Gastroesophageal sphincter (tissue), 4 donors: Measurements from ENCODE around the gene ZNF518B. TPM values are rescaled to one million over a fixed set of nuclear protein-coding genes. Genes with fewer than 3 reads are reported as not detected.
A peak's percentile ranks its signal among the peaks of the same experiment; 100 is the strongest.

Experiments used
- ATAC-seq: fragments of 150-250 bp; one replicate; pipeline ENCODE4 v1.9.1; 2016; ENCODE audit warnings: mild to moderate bottlenecking, moderate library complexity
- H3K27ac ChIP-seq, 4 donors: fragments of 200-600 bp; sonication (generic) in 3 of 4; 1 replicate in 3 of 4; 2 replicates in 1 of 4; pipeline ENCODE4 v1.5.1; 2016 to 2019
- H3K27me3 ChIP-seq: fragments of 200-600 bp; sonication (generic); one replicate; pipeline ENCODE4 v1.5.1; 2019
- H3K36me3 ChIP-seq, 2 donors: fragments of 200-600 bp; sonication (generic); one replicate each; pipeline ENCODE4 v1.5.1; 2019; ENCODE audit warnings: control low read depth in 1 of 2
- H3K4me1 ChIP-seq, 3 donors: fragments of 200-600 bp; sonication (generic); 1 replicate in 2 of 3; 2 replicates in 1 of 3; pipeline ENCODE4 v1.5.1; 2016 to 2019; ENCODE audit warnings: control low read depth in 2 of 3
- H3K4me3 ChIP-seq, 2 donors: fragments of 200-600 bp; sonication (generic); one replicate each; pipeline ENCODE4 v1.5.1; 2019; ENCODE audit warnings: mild to moderate bottlenecking in 1 of 2, moderate library complexity in 1 of 2
- H3K9me3 ChIP-seq, 3 donors: fragments of 200-600 bp; sonication (generic); one replicate each; pipeline ENCODE4 v1.5.1; 2017 to 2019; ENCODE audit warnings: control low read depth in 2 of 3
- EP300 ChIP-seq: sonication (generic); formaldehyde crosslinking; IDR thresholded peaks from one replicate; pipeline ENCODE4 v1.6.1; 2017; ENCODE audit warnings: antibody characterized with exemption, mild to moderate bottlenecking
- POLR2A ChIP-seq, 2 donors: fragments of 450-650 bp; IDR thresholded peaks; one replicate each; pipeline ENCODE4 v1.6.1; 2017; ENCODE audit warnings: antibody characterized with exemption in 2 of 2, mild to moderate bottlenecking in 2 of 2, moderate library complexity in 1 of 2
- POLR2AphosphoS5 ChIP-seq: sonication (generic); formaldehyde crosslinking; IDR thresholded peaks from one replicate; pipeline ENCODE4 v1.6.1; 2017; ENCODE audit warnings: antibody characterized with exemption
- WGBS, 2 donors: methylation state at CpG; one replicate each; pipeline ENCODE4 v1.1.5; 2018; ENCODE audit warnings: low coverage in 1 of 2; 5-methylcytosine and 5-hydroxymethylcytosine counted together
- total RNA-seq, 4 donors: library from RNA; depleted of rRNA; stranded (reverse); fragments of >200 nt; gene quantifications; one replicate each; pipeline ENCODE4 v1.1.0, GENCODE V29; 2016
- TF ChIP-seq, protein P1 (sequence below), 4 experiments: fragments of 200-600 bp in 2 of 4; fragments of 450-650 bp in 2 of 4; sonication (generic) in 1 of 4; IDR thresholded peaks; one replicate each; pipeline ENCODE4 v1.5.1; 2017 to 2019; ENCODE audit warnings: antibody characterized with exemption in 4 of 4, mild to moderate bottlenecking in 2 of 4, moderate library complexity in 2 of 4

The ZNF518B gene, protein sequence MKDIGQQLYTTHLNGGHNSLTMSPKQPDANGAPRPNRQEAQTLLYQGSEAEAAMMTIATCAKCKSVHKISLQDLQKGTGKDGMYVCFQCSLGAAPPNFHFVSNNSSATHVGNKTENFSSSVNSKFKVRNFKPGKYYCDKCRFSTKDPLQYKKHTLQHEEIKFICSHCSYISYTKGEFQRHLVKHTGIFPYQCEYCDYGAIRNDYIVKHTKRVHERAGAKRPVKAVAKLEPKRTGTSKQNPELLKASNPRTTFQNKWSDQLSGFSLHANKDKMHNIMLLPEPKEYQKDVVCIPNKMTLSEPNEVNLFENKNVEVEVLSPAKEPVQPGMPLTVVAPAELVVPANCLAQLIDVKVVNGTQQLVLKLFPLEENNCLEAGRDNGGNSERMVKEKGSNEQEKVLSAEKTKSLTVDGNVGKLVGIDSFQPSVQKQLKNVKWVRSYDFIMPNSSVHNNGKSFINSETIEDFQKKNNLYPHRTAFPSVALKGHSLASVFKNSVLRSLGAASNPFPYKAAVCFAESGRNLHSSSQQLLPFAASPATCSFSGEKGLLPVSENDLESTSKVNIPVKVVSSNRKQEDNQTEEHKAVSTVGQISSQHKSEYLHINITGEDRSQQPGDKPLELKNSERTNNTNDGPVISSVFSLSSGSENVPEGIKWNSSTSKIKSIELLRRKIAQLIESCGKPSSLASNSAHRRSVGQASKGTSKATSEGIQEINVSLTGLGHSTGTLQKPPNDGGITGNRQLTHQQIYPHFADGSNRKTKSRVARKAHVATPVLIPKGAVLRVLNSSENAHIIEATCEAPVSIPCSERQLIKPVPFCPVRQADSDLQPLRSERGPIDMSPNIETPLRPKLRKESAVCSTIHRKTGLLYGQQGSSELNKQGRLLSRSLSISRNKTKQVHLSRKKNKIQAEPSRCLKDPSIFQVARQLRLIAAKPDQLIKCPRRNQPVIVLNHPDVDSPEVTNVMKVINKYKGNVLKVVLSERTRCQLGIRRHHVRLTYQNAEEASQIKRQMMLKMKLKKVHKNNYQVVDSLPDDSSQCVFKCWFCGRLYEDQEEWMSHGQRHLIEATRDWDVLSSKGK
- total RNA-seq: 10 to 100 TPM; 28.7 to 36.5 (median 32.8) TPM

DNA sequence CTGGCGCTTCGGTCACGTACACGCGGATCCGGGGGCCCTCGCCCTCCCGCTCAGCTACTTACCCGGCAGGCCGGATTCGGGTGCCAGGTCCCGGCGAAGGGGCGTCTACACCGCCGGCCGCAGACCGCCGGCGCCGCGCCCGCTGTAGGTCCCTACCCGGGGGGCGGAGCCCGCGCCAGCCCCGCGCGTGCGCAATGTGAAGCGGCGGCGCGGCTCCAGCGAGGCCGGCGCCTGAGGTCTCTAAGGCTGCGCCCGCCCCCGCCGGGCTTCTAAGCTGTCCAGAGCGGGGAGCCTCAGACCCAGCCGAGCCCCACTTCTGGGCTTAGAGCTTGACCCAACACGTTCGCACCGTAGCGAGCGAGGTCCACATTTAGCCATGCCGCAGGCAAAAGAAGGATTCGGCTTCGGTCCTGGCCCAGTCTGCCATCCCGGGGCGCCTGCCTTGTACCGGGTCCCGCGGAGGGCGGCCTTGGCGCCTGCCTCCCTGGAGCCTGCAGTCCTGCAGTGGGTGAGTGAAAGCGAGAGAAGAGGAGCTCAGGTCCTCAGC lies at the start of gene ZNF518B:
Gene ZNF518B (minus strand): TSS at position 172 of the 547 bp plus-strand sequence. CDS start 11,098 bp downstream, outside the sequence.
- peaks cover 0 to 10% (median 0%) of the 10 kb centered on the region in 3 donors for H3K9me3 ChIP-seq
- peak in 1 of 2 donors; percentile 39 for TF ChIP-seq POLR2A (IDR thresholded peaks at IDR 0.05)
- TF ChIP-seq, protein P1, sequence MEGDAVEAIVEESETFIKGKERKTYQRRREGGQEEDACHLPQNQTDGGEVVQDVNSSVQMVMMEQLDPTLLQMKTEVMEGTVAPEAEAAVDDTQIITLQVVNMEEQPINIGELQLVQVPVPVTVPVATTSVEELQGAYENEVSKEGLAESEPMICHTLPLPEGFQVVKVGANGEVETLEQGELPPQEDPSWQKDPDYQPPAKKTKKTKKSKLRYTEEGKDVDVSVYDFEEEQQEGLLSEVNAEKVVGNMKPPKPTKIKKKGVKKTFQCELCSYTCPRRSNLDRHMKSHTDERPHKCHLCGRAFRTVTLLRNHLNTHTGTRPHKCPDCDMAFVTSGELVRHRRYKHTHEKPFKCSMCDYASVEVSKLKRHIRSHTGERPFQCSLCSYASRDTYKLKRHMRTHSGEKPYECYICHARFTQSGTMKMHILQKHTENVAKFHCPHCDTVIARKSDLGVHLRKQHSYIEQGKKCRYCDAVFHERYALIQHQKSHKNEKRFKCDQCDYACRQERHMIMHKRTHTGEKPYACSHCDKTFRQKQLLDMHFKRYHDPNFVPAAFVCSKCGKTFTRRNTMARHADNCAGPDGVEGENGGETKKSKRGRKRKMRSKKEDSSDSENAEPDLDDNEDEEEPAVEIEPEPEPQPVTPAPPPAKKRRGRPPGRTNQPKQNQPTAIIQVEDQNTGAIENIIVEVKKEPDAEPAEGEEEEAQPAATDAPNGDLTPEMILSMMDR (IDR thresholded peaks at IDR 0.05): peak in 1 of 4 experiments; percentile 22
- no peak for TF ChIP-seq EP300
- 0 to 29% methylated on average over 1 of the region's 60 CpGs for WGBS, 2 donors
- peaks cover 0 to 31% (median 0%) of the 10 kb centered on the region in 3 donors for H3K4me1 ChIP-seq
- ATAC-seq: peak; percentile 84
- H3K27me3 ChIP-seq: peaks cover 30% of the 10 kb centered on the region
- peak within 1 kb of the TSS; percentile 55 to 73 for H3K4me3 ChIP-seq
- H3K27ac ChIP-seq: peak within 1 kb of the TSS in 3 of 4 donors; percentile 71 to 83 (median 75)
- H3K36me3 ChIP-seq: peaks cover 0 to 26% of the 10 kb centered on the region in 2 donors

DNA sequence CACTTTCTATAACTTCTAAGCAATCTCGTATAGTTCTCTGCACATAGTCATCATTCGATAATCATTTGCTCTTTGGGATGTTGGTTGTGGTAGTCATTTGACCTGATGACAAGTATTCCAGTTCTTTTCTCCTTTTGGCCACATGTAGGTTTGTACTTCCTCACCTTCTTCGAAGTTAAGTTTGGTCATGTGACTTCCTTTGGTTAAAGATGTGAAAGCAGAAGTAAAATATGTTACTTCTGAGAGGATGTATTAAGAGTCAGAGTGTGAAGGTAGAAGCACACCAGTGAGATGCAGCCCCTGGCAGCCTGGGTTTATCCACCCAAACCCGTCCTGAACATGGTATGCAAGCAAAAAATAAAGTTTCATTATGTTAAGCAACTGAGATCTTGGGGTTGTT lies 48.9 kb upstream of the ZNF518B start:
- Histone ChIP-seq H3K9me3 (no peaks in the 10 kb centered on the region), H3K27me3 (no peaks in the 10 kb centered on the region), H3K27ac (no peak overlapping the region), H3K4me3 (no peak overlapping the region), H3K36me3 (no peaks in the 10 kb centered on the region), H3K4me1 (no peaks in the 10 kb centered on the region)
- 90 to 100% methylated on average over 1 to 4 of the region's 4 CpGs for WGBS, 2 donors
- TF ChIP-seq POLR2AphosphoS5: no peak
- TF ChIP-seq EP300: no peak
- TF ChIP-seq, protein P1 (IDR thresholded peaks at IDR 0.05): no peak
- no peak for TF ChIP-seq POLR2A (IDR thresholded peaks at IDR 0.05)
- ATAC-seq: no peak

DNA sequence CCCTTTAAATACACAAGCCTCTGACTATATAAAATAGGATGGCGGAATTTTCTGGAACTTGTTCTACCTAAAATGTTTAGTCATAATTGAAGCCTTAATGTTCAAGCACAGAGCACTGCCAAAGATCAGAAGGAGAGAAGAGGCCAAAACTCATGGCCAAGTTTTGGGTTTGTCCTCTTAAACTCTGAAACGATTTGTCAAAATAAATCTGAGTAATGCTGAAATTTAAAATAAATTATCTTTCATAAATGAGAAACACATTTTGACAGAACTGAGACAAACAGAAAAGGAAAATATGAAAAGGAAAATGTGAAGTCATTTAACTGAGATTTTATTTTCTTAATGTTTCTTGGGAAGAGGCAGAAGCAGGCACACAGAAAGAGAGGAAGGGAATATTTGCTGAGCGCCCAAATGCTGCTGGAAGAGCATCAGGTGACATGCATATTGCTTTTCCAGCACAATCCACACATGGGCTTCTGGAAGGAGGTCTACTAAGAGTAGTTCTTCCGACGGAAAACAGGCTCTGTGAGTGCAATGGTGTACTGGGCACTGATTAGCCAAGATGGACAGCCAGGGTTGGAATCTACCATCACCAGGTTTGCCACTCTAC lies 47.4 kb upstream of the ZNF518B start:
- Histone ChIP-seq H3K4me3 (no peak overlapping the region), H3K4me1 (no peaks in the 10 kb centered on the region), H3K27ac (no peak overlapping the region), H3K36me3 (no peaks in the 10 kb centered on the region), H3K9me3 (no peaks in the 10 kb centered on the region), H3K27me3 (no peaks in the 10 kb centered on the region)
- 42 to 61% methylated on average over 5 of the region's 5 CpGs for WGBS, 2 donors
- peak; percentile 16 for ATAC-seq
- TF ChIP-seq, protein P1 (IDR thresholded peaks at IDR 0.05): no peak
- TF ChIP-seq POLR2A (IDR thresholded peaks at IDR 0.05) (no peak), POLR2AphosphoS5 (no peak), EP300 (no peak)

DNA sequence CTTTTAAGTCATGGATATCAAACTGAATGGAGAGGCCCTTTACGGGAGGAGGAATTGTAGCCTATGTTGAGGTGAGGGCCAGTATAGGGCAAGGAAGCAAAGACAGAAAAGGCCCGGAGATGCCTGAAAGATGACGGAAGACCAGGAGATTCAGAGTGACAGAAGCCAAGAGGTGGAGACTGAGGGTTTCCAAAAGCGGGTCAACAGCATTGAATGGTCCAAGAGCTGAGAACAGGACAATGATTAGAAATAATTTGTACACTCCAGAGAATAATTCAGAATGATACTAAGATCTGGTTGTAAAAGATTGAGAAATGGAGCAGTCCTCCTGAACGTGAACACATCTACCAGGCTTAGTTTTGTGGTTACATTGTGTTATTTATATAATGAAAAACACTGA lies 45.5 kb upstream of the ZNF518B start:
- H3K36me3 ChIP-seq: no peaks in the 10 kb centered on the region
- TF ChIP-seq, protein P1 (IDR thresholded peaks at IDR 0.05): no peak
- TF ChIP-seq EP300 (no peak), POLR2A (IDR thresholded peaks at IDR 0.05) (no peak), POLR2AphosphoS5 (no peak)
- H3K4me3 ChIP-seq: no peak overlapping the region
- no peak overlapping the region for H3K27ac ChIP-seq
- no peaks in the 10 kb centered on the region for H3K27me3 ChIP-seq
- no peak for ATAC-seq
- H3K4me1 ChIP-seq: no peaks in the 10 kb centered on the region
- H3K9me3 ChIP-seq: no peaks in the 10 kb centered on the region
- 88% methylated on average over 3 to 5 of the region's 5 CpGs for WGBS, 2 donors
